HL-60 (cell line): Measurements from ENCODE around the gene CRHBP.

Experiments used
- CTCF ChIP-seq: IDR thresholded peaks from one replicate; pipeline ENCODE4 v1.5.1; 2011; ENCODE audit warnings: low read length, control low read depth, inconsistent platforms; ENCODE audit not compliant: insufficient read depth
- GABPA ChIP-seq: IDR thresholded peaks from 2 replicates; pipeline ENCODE4 v1.6.1; 2012; ENCODE audit warnings: low read depth
- POLR2AphosphoS5 ChIP-seq: IDR thresholded peaks from 2 replicates; pipeline ENCODE4 v1.6.1; 2012; ENCODE audit warnings: low read depth
- REST ChIP-seq: IDR thresholded peaks from 2 replicates; pipeline ENCODE4 v1.6.1; 2012; ENCODE audit warnings: low read depth; ENCODE audit not compliant: insufficient replicate concordance
- SPI1 ChIP-seq: IDR thresholded peaks from 2 replicates; pipeline ENCODE4 v1.6.1; 2012; ENCODE audit warnings: low read depth, mild to moderate bottlenecking, borderline replicate concordance

- TF ChIP-seq GABPA: no peak
- no peak for TF ChIP-seq POLR2AphosphoS5
- TF ChIP-seq CTCF: no peak
- no peak for TF ChIP-seq SPI1
- TF ChIP-seq REST: no peak
Measured at GRCh38 chr5:76927961-76928360, 24.9 kb upstream of the CRHBP start.
